ENCODE measurements around the gene BLTP3B.

GRCh38 chr12:100120355-100120754 lies 22.3 kb downstream of the BLTP3B start:
- TF ChIP-seq, protein P1, sequence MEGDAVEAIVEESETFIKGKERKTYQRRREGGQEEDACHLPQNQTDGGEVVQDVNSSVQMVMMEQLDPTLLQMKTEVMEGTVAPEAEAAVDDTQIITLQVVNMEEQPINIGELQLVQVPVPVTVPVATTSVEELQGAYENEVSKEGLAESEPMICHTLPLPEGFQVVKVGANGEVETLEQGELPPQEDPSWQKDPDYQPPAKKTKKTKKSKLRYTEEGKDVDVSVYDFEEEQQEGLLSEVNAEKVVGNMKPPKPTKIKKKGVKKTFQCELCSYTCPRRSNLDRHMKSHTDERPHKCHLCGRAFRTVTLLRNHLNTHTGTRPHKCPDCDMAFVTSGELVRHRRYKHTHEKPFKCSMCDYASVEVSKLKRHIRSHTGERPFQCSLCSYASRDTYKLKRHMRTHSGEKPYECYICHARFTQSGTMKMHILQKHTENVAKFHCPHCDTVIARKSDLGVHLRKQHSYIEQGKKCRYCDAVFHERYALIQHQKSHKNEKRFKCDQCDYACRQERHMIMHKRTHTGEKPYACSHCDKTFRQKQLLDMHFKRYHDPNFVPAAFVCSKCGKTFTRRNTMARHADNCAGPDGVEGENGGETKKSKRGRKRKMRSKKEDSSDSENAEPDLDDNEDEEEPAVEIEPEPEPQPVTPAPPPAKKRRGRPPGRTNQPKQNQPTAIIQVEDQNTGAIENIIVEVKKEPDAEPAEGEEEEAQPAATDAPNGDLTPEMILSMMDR (IDR thresholded peaks at IDR 0.05): no peak
- no peak for TF ChIP-seq EP300 (IDR thresholded peaks at IDR 0.05; ENCODE audit: borderline replicate concordance in 1 of 2, low read depth in 1 of 2, low read length in 1 of 2)
- no peak for TF ChIP-seq PBX3 (IDR thresholded peaks at IDR 0.05)
- TF ChIP-seq CHD2 (IDR thresholded peaks at IDR 0.05; ENCODE audit: low read length, partially characterized antibody): no peak
- TF ChIP-seq FOXJ3 (CRISPR knock-in tag; IDR thresholded peaks at IDR 0.05): no peak
- no peak for TF ChIP-seq YY1 (IDR thresholded peaks at IDR 0.05; ENCODE audit: low read depth)
- TF ChIP-seq USF2 (IDR thresholded peaks at IDR 0.05; ENCODE audit: borderline replicate concordance, low read depth, low read length): no peak
- TF ChIP-seq TAF1 (IDR thresholded peaks at IDR 0.05; ENCODE audit: borderline replicate concordance, low read depth, low read length): no peak
- no peak for TF ChIP-seq RXRA (IDR thresholded peaks at IDR 0.05; ENCODE audit: borderline replicate concordance, low read depth)
- no peak for TF ChIP-seq SIN3A (IDR thresholded peaks at IDR 0.05; ENCODE audit: borderline replicate concordance, low read depth, low read length)
- no peak for TF ChIP-seq REST (IDR thresholded peaks at IDR 0.05; ENCODE audit: low read depth, low read length)
- no peak for TF ChIP-seq POLR2AphosphoS5 (IDR thresholded peaks at IDR 0.05; ENCODE audit: low read depth, low read length)
- TF ChIP-seq, protein P2, sequence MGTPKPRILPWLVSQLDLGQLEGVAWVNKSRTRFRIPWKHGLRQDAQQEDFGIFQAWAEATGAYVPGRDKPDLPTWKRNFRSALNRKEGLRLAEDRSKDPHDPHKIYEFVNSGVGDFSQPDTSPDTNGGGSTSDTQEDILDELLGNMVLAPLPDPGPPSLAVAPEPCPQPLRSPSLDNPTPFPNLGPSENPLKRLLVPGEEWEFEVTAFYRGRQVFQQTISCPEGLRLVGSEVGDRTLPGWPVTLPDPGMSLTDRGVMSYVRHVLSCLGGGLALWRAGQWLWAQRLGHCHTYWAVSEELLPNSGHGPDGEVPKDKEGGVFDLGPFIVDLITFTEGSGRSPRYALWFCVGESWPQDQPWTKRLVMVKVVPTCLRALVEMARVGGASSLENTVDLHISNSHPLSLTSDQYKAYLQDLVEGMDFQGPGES (IDR thresholded peaks at IDR 0.05; ENCODE audit: low read depth, low read length): no peak
- TF ChIP-seq GABPA (IDR thresholded peaks at IDR 0.05; ENCODE audit: low read depth): no peak

Data from SK-N-SH (cell line).